ENCODE measurements around the gene CD320.
"Not testable (repeated sequence)": the region's sequence is repeated elsewhere in the genome, so short reads cannot be mapped to it uniquely, and the experiment has no call there.

CD320 gene

DNA sequence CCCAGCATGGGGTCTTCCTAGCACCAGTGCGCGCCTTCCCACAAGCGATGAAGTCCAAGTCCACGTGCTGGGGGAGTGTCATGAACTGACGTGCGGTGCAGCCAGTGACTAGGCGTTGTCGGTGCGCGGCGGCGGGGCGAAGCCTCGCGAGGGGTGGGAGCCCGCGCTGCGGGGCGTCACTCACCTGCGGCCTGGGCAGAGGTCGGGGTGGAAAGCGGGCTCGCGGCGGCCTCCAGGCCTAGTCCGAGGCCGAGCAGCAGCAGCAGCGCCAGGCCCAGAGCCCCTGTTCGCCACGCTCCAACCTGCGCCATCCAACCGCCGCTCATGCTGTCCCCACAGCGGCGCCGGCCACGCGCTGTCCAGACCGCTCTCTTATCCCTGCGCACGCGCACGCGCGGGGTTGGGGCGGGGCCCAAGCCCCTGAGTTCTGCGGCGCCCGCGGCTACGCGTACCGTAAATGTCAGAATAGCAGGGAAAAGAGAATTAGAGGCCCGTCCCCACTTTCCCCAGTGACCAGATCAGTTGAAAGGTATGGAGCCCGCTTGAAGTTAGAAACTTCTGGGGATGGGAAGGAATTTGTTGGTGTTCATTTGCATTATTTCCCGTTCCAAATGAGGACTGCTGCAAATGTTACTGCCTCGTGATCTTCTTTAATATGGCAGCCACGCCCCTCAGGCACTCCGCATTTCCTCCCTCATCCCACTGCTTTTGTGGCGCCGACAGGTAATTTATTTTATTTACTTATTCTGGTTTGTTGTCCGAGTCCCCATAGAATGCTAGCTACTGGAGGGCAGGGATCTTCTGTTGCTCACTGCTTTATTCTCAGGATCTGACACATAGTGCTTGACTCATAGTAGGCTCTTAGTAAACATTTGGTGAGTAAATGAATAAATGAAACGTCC lies at the start of gene CD320:
CD320 (minus strand) TSS at position 394 of the 902 bp plus-strand sequence; CDS start at position 326, 68 bp downstream.
- FAIRE-seq: no peak

DNA sequence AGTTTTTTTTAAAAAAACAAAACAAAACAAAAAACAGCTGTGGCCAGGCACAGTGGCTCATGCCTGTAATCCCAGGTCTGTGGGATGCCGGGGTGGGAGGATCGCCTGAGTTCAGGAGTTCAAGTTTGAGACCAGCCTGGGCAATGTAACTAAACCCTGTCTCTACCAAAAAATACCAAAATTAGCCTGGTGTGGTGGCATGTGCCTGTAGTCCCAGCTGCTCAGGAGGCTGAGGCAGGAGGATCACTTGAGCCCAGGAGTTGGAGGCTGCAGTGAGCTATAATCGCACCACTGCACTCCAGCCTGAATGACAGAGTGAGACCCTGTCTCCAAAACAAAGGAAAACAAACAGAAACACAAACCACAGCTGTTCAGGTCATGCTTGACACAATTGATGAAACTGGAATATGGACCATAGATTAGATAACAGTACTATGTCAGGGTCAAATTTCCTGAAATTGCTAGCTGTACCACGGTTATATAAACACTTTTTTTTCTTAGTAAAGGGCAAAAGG lies 48.9 kb upstream of the CD320 start:
- FAIRE-seq: no peak

DNA sequence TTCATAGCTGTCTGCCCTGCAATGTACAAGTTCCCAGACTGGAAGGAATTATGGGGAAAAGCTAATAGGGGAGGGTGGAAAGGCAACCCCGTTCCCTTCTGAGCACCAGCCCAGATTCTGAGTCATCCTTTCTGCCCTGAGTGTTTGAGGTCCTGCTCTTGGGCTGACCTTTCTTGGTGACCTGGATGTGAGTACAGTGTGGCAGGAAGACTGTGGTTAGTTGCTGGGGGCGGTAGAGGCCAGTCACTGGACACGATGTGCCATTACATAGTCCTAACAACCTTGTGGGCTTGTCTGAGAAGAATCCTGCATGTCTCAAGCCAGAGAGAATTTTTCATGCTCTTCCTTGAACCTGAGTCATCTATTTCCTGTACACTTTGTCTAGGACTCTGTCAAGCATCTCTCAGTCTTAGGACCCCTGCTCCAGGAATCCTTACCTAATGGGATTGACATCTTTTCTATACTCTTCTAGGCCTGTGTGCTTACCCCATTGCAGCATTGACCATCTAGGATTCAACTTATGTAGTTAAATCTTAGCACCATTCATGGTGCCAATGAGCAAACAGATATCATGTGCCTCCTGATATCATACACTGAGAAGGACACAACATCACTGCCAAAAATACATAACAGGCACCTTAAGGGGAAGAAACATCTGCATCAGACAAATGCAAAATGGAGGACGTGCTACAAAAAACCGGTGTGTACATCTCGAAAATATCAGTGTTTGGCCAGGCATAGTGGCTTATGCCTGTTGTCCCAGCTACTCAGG lies 47.7 kb upstream of the CD320 start:
- no peak for FAIRE-seq

DNA sequence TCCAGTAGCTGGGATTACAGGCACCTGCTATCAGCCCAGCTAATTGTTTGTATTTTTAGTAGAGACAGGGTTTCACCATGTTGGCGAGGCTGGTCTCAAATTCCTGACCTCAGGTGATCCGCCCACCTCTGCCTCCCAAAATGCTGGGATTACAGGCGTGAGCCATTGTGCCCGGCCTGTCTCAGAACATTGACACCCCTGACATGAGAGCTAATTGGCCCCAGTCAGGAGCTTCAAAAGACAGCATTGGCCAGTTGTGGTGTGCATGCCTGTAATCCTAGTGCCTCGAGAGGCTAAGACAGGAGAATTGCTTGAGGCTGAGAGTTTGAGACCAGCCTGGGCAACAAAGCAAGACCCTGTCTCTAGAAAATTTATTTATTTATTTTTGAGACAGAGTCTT lies 44.7 kb upstream of the CD320 start:
- FAIRE-seq: not testable (repeated sequence)

DNA sequence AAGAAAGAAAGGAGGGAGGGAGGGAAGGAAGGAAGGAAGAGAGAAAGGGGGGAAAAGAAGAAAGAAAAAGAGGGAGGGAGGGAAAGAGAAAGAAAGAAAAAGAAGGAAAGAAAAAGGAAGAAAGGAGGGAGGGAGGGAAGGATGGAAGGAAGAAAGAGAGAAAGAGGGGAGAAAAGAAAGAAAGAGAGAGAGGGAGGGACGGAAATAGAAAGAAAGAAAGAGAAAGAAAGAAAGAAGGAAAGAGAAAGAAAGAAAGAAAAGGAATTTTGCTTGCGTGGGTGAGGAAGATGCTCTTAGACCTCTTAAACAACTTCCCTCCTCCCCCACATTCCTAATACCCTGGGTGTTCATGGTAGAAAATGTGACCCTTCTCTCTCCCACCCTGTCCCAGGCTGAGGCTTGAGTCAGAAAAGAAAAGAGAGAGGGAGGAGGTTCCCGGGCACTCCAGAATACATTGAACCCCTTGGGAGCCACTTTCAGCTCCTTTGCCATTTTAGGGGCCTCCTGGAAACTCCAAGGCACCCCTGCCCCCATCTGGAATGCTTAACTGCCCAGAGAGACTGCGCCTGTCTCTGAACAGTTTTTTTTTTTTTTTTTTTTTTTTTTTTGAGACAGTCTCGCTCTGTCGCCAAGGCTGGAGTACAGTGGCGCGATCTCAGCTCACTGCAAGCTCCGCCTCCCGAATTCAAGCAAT lies 44.1 kb upstream of the CD320 start:
- FAIRE-seq: no peak

DNA sequence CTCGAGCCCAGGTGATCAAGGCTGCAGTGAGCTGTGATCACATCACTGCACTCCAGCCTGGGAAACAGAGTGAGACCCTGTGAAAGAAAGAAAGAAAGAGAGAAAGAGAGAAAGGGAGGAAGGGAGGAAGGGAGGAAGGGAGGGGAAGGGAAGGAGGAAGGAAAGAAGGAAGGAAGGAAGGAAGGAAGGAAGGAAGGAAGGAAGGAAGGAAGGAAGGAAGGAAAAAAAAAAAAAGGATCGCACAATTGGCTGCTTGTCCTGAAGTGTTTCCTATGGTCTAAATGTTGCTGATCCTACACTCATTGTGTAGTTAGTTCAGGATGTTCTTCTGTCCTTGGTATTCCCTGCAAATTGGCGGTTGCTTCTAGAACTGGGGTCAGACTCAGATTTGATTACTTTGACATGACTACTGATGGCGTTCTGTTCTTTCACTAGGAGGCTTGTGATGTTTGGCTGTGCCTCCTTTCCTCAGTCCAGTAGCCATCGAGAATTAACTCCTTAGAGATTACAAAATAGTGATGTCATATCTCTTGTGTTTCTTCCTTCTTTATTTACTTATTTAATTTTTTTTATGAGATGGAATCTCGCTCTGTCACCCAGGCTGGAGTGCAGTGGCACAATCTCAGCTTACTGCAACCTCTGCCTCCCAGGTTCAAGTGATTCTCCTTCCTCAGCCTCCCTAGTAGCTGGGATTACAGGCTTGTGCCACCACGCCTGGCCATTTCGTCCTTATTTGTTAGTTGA lies 41.6 kb upstream of the CD320 start:
- not testable (repeated sequence) for FAIRE-seq

DNA sequence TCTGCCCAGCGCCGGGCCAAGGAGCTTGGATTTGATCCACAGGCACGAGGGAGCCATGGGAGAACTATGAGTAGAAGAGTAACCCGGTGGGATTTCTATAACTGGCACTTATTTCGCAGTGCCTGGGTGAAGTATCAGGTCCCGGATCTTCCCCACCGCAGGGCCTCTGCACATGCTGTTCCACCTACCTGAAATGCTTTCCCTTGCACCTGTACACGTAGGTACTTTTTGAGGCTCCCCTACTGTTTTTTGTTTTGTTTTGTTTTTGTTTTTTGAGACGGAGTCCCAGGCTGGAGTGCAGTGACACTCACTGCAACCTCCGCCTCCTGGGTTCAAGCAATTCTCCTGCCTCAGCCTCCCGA lies 35.3 kb upstream of the CD320 start:
- no peak for FAIRE-seq

DNA sequence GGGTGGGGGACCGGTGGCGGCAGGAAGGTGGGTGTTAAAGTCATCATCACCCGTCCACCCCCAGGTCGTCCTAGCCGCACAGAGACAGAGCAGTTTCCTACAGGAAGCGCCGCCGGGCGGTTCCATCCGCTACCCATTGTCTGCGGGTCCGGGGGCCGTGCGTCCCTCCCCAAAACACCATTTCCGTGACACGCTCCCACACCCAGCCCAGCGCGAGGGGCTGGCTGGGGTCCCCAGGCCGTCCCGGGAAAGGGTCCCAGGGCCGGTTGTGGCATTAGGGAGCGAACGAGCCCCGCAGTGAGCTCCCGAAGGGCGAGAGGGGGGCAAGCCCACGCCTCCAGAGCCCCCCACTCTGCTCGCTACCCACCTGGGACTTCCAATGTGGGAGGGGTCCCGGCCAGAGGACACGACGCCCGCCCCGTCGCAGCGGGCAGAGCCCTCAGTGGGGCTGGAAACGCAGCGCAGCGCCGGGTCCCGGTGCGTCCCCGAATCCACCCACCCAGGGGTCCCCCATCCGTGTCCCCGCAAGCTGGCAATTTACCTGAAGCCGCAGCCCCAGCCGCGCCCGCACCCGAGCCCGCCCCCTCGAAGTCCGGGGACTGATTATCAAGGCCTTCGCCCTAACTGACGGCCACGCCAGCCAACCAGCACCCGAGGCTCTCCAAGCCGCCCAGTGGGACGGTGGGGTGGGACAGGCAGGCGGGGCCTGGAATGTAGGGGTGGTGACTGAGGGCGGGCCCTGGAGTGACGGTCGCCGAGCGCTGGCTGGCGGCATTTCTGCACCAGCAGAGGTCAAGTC lies 34.7 kb upstream of the CD320 start, which contains the start of gene KANK3:
KANK3 (minus strand) TSS at position 579 of the 799 bp plus-strand sequence. CDS start 5,434 bp downstream, outside the sequence.
- no peak for FAIRE-seq

DNA sequence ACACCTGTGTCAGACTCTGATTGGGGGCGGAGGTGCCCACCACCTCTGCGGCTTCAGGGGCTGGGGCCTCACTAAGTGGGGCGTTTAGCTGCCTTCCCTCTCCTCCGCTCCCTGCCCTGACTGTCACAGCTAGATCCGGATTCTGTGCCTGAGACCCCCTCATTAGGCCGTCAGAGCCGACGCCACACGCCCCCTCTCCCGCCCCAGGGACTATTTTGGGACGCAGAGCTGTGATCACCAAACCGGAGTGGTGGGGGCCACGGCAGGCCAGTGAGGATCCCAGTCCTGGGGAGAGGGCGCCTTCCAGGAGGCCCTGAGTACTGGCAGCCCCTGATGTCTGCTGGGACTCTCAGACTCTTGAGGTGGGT lies 34.1 kb upstream of the CD320 start:
- FAIRE-seq: no peak

DNA sequence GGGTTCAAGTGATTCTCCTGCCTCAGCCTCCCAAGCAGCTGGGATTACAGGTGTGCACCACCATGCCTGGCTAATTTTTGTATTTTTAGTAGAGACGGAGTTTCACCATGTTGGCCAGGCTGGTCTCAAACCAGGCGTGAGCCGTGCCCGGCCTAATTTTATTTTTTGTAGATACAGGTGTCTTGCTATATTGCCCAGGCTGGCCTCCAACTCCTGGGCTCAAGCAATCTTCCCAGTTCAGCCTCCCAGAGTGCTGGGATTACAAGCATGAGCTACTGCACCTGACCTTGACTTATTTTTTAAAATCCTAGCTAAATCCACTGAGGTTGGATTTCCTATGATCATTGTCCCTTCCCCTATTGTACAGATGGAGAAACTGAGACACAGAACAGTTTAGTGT lies 33.3 kb upstream of the CD320 start:
- FAIRE-seq: not testable (repeated sequence)

DNA sequence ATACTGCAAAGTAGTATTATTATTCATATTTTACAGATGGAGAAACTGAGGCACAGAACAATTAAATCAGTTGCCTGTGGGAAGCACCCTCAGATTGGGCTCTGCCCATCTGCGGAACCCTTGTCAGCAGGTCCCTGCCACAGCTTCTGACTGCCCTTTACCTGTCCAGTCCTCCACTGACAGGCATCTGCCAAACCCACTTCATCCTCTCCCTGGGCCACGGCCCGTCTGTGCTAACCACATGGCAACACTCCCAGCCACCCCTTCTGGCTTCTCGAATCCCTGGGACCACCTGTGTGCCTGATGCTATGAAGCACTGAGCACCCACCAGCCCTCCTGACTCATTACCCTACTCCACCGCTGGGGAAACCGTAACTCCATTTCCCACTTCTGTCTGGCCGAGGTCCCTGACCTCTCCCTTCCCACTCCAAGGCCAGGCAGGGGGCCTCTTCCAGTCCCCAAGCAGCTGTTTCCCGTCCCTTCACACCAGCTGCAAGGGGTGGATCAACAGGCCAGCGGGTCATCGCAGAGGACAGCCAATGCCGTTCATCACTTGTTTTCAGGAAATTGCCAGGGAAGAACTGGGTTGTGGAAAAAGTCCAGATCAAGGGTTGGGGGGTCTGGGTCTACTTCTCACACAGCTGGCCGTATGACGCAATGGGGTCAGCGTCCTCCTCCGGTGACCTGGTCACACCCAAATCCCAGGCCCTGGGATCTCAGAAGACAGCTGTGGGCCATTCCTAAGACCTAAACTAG lies 32.4 kb upstream of the CD320 start:
- FAIRE-seq: no peak

DNA sequence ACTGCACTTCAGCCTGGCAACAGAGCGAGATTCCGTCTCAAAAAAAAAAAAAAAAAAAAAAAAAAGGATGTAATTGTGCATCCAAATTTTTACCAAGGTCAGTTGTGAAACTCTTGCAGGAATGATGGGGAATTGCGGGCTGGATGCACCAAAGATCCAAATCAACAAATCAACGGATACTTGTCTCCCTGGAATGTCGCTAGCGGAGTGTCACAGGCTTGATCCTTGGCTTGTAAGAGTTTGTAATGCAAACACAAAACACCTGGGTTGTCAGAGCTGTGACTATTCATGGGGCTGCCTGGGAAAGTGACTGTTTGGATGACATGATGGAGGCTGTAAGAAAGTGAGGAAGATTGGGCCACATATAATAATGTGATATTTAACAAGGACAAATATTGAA lies 30.7 kb upstream of the CD320 start:
- no peak for FAIRE-seq

DNA sequence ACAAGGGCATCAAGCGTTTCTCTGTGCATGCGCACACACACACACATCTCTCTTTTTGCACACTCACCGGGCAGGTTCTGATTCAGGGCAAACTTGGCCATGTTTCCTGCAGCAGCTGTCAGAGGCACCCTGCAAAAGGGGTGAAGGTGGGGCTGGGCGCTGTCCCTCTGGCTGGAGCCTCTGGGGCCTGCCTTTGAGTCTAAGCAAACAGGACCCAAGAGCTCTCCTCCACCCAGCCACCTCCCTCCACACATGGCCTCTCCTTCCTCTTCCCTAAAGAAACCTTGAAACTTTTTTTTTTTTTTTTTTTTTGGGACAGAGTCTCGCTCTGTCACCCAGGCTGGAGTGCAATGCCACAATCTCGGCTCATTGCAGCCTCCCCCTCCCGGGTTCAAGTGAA lies 29.6 kb upstream of the CD320 start:
- FAIRE-seq: no peak

DNA sequence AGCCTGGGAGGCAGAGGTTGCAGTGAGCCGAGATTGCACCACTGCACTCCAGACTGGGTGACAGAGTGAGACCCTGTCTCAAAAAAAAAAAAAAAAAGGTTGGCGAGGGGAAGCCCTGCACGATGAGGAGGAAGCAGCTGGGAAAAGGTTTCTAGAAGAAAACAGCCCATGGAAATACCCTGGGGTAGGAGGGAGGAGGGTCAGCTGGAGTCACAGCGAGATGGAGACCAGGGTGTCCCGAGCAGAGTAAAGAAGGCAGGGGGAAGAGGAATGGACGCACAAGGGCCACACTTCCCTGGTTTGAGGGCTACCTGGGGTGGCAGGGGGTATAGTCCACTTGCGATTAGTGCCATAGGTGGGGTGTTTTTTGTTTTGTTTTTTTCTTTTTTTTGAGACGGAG lies 28.5 kb upstream of the CD320 start:
- FAIRE-seq: no peak

DNA sequence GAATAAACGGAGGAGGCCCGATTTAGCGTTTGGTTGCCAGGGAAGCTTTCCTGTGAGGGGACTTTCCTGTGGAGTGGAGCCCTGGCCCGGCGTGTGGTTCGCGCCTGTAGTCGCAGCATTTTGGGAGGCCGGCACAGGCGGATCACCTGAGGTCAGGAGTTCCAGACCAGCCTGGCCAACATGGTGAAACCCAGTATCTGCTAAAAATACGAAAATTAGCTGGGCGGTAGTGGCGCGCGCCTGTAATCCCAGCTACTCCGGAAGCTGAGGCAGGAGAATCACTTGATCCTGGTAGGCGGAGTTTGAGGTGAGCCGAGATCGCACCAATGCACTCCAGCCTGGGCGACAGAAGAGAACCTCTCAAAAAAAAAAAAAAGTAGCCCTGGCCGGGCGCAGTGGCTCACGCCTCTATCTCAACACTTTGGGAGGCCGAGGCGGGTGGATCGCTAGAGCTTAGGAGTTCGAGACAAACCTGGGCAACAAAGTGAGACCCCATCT lies 28.0 kb upstream of the CD320 start:
- no peak for FAIRE-seq

DNA sequence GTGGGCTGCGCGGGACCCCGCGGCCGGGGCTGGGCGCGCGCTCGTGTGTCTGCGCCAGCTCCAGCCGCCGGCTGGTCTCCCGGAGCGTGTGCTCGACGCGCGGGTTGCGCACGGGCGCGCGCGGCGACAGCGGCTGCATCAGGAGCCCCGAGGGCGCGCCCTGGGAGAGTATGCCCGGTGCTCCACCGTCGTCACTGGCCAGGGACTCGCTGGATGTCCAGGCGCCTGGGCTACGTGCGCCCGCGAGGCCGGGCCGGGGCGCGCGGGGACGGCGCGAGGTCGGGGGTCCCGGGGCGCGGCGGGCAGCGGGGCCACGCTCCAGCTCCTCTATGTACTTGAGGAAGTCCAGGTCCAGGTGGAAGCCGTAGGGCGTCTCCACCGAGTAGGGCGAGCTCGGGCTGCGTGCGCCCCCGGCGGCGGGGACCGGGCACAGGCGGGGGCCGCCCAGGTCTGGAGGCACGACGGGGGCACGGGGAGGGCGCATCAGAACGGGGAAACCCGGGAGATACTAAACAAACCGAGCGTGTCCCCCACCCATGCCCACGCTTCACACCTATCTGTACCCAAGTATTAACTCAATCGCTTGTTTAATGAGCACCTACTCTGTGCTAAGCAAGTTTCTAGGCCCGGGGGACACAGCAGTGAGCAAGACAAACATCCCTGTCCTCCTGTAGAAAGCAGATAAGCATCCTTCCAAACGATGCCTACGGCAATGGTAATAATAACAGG lies 27.3 kb upstream of the CD320 start:
- FAIRE-seq: no peak

DNA sequence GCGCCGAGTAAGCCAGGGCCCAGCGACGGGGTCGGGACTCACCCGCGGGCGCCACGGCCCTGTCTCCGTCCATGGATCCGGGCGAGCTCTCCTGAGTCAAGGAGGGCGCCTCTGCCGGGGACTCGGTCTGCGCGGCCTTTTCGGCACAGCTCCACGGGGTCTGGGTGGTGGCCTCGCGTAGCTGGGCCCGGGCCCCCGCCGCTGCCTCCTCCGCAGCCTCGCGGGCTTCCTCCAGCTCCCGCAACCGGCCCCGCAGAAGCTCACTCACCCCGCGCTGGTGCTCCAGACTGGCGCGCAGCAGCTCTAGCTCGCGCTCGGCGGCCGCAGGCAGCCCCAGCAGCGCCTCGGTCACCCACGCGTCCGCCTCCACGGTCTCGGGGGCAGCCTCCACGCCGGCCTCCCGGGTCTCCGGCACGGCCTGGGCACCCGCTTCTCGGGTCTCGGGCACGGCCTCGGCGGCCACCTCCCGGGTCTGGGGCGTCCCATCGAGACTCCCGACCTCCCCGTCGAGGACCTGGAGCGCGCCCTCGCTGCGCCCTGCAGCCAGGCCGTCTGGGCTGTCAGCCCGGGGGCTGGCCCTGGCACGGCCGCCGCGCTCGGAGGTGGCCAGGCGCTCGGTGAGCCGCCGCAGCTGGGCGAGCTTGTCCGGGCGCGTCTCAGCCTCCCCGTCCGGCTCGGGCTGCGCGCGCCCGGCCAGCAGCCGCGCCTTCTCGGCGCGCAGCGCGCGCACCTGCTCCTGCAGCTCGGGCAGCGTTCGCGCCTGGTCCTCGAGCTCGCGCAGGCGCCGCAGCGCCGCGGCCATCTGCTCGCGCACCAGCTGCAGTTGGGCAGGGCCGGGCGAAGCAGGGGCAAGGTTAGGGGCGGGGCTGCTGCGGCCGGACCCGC lies 26.5 kb upstream of the CD320 start:
- no peak for FAIRE-seq

DNA sequence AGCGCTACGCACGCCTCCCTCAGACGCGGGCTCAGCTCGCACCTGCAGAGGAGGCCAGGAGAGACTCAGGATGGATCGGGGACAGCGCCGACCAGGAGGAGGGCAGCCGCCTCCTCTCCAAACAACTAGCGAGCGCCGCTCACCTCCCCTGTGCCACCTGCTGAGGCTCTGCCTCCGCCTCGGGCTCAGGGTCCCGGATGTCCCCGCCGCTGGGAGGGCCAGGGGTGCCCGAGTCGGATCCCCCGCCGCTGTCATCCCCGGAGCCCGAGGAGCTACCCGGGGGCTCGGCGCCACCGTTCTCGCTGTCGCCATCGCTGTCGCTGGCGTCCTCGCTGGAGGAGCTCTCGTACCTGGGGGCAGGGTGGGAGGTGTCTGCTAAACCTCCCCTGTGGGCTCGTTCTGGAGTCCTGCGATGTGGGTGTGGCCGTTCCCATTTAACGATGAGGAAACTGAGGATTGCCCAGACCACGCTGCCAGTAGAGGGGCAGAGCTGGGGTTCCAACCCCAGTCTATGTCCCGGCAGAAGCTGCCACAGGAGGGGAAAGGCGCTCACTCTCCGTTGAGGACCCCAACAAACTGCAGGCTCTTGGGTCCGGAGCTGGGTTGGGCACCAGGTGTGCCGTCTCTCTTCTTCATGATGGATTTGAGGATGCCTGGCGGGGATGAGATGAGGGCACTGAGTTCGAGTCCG lies 25.8 kb upstream of the CD320 start:
- FAIRE-seq: no peak

Data from colon (tissue), 2 donors.